HCT116 (cell line): ENCODE results near the gene VTI1B. TPM values are rescaled to one million over a fixed set of nuclear protein-coding genes. Genes with fewer than 3 reads are reported as not detected.
A peak's percentile ranks its signal among the peaks of the same experiment; 100 is the strongest.

Source experiments
- ATAC-seq: fragments of 200-7000 bp; cut with Tn5 transposase; 2 replicates; pipeline ENCODE4 v1.9.1; 2020; ENCODE audit warnings: mild to moderate bottlenecking, moderate library complexity
- BruUV-seq: library from RNA; stranded (reverse); fragments of 400-500 nt; replicated peaks from 2 replicates; lab custom pipeline; 2021; lab: Mats Ljungman, UMichigan
- CTCF ChIA-PET: fragments of 300-600 bp; sonication (Branson Sonifier 250); formaldehyde crosslinking; loops from one replicate; lab custom pipeline; 2021; ENCODE audit warnings: antibody characterized with exemption; lab: Charles Lee
- POLR2A ChIA-PET: fragments of 300-600, 350-600 bp; sonication (Branson Sonifier 250); formaldehyde crosslinking; loops from one replicate; lab custom pipeline; 2021; ENCODE audit warnings: antibody characterized with exemption; lab: Charles Lee
- RAD21 ChIA-PET, 2 experiments: fragments of 300-600 bp; sonication (Branson Sonifier 250); formaldehyde crosslinking; loops; one replicate each; lab custom pipeline; 2023; ENCODE audit warnings: low total read pairs in 2 of 2; ENCODE audit not compliant: uncharacterized antibody in 2 of 2, unreplicated experiment in 2 of 2, low non-redundant PET in 1 of 2; lab: Charles Lee
- DNase-seq: peaks from one replicate; pipeline ENCODE4 v3.0.0-alpha.2; 2010; ENCODE audit warnings: low read depth, low spot score
- H2AFZ ChIP-seq: fragments of 200-600 bp; shearing (Covaris generic), sonication (generic); 2 replicates; pipeline ENCODE4 v1.6.1; 2017; ENCODE audit warnings: low read depth, mixed run types, mixed read lengths, antibody characterized with exemption, low read length; ENCODE audit not compliant: poor library complexity, severe bottlenecking
- H3K27ac ChIP-seq: 2 replicates; pipeline ENCODE4 v1.5.1; 2012; ENCODE audit warnings: low read depth, low read length
- H3K27me3 ChIP-seq: fragments of 200-600 bp; sonication (generic); 2 replicates; pipeline ENCODE4 v1.6.1; 2016; ENCODE audit warnings: mixed run types, low read length, mixed read lengths; ENCODE audit not compliant: insufficient read depth
- H3K36me3 ChIP-seq, 2 experiments: fragments of 200-500 bp in 1 of 2; fragments of 200-600 bp in 1 of 2; sonication (Bioruptor generic) in 1 of 2; sonication (generic) in 1 of 2; 2 replicates each; pipeline versions ENCODE4 v1.5.1 to v1.6.1; 2014 to 2016; ENCODE audit warnings: low read length in 2 of 2, inconsistent platforms in 1 of 2, mixed read lengths in 1 of 2, mixed run types in 1 of 2; ENCODE audit not compliant: insufficient read depth in 2 of 2, control insufficient read depth in 1 of 2
- H3K4me1 ChIP-seq, 2 experiments: fragments of 200-600 bp in 1 of 2; sonication (generic) in 1 of 2; 2 replicates each; pipeline versions ENCODE4 v1.5.1 to v1.6.1; 2012 to 2017; ENCODE audit warnings: low read length in 2 of 2, inconsistent platforms in 1 of 2, mild to moderate bottlenecking in 1 of 2, mixed read lengths in 1 of 2, mixed run types in 1 of 2, moderate library complexity in 1 of 2; ENCODE audit not compliant: insufficient read depth in 2 of 2, control insufficient read depth in 1 of 2
- H3K4me2 ChIP-seq: fragments of 200-600 bp; sonication (generic); 2 replicates; pipeline ENCODE4 v1.6.1; 2017; ENCODE audit warnings: mixed run types, low read length, mixed read lengths
- H3K4me3 ChIP-seq, 2 experiments: fragments of 200-600 bp in 1 of 2; sonication (generic) in 1 of 2; replicated peaks in 1 of 2; 2 replicates each; pipeline ENCODE4 v1.5.1; 2011 to 2016; ENCODE audit warnings: low read length in 2 of 2, control low read depth in 1 of 2, low read depth in 1 of 2, mild to moderate bottlenecking in 1 of 2, mixed read lengths in 1 of 2, mixed run types in 1 of 2
- H3K79me2 ChIP-seq: fragments of 200-600 bp; sonication (generic); 2 replicates; pipeline ENCODE4 v1.6.1; 2017; ENCODE audit warnings: mild to moderate bottlenecking, mixed run types, low read length, moderate library complexity, mixed read lengths; ENCODE audit not compliant: insufficient read depth
- H3K9ac ChIP-seq: fragments of 200-600 bp; sonication (generic); 2 replicates; pipeline ENCODE4 v1.6.1; 2016; ENCODE audit warnings: low read length, mixed read lengths
- H3K9me2 ChIP-seq: fragments of 200-600 bp; sonication (generic), shearing (Covaris generic); 2 replicates; pipeline ENCODE4 v1.6.1; 2017; ENCODE audit warnings: mixed run types, mild to moderate bottlenecking, moderate library complexity; ENCODE audit not compliant: insufficient read depth
- H3K9me3 ChIP-seq, 2 experiments: fragments of 200-500 bp in 1 of 2; fragments of 200-600 bp in 1 of 2; sonication (Bioruptor generic) in 1 of 2; sonication (generic) in 1 of 2; 2 replicates each; pipeline ENCODE4 v1.6.1; 2014 to 2017; ENCODE audit warnings: low read length in 2 of 2, mixed read lengths in 2 of 2, inconsistent platforms in 1 of 2, low read depth in 1 of 2, mild to moderate bottlenecking in 1 of 2, mixed run types in 1 of 2, moderate library complexity in 1 of 2; ENCODE audit not compliant: control insufficient read depth in 1 of 2, insufficient read depth in 1 of 2
- H4K20me1 ChIP-seq: fragments of 200-600 bp; sonication (generic), shearing (Covaris generic); 2 replicates; pipeline ENCODE4 v1.6.1; 2017; ENCODE audit warnings: mixed run types, mild to moderate bottlenecking, moderate library complexity; ENCODE audit not compliant: insufficient read depth
- CTCF ChIP-seq, 3 experiments: fragments of 200-600 bp in 1 of 3; sonication (generic) in 1 of 3; IDR thresholded peaks in 2 of 3; conservative IDR thresholded peaks in 1 of 3; 2 replicates each; pipeline ENCODE4 v1.5.1; 2012 to 2017; ENCODE audit warnings: low read depth in 2 of 3, low read length in 2 of 3, antibody characterized with exemption in 1 of 3, borderline replicate concordance in 1 of 3, control low read depth in 1 of 3, mild to moderate bottlenecking in 1 of 3, mixed read lengths in 1 of 3, mixed run types in 1 of 3, moderate library complexity in 1 of 3; ENCODE audit not compliant: insufficient read depth in 1 of 3
- POLR2A ChIP-seq: IDR thresholded peaks from 2 replicates; pipeline ENCODE4 v1.7.0; 2011; ENCODE audit warnings: borderline replicate concordance; ENCODE audit not compliant: insufficient read depth, insufficient read length; ENCODE audit errors: extremely low read depth
- RAD21 ChIP-seq: IDR thresholded peaks from 2 replicates; pipeline ENCODE4 v1.6.1; 2012; ENCODE audit warnings: low read depth, mild to moderate bottlenecking
- intact Hi-C: fragments of 100-400 bp; cut with micrococcal nuclease; formaldehyde crosslinking; loops from 2 replicates; pipeline ENCODE4 v1.10.0; 2022
- total RNA-seq: library from RNA; stranded (reverse); gene quantifications from one replicate; pipeline ENCODE4 v1.2.1, GENCODE V29; 2021; ENCODE audit not compliant: unreplicated experiment

VTI1B gene
- total RNA-seq, 1 experiment from 2014 or later, result 86.3 TPM

DNA sequence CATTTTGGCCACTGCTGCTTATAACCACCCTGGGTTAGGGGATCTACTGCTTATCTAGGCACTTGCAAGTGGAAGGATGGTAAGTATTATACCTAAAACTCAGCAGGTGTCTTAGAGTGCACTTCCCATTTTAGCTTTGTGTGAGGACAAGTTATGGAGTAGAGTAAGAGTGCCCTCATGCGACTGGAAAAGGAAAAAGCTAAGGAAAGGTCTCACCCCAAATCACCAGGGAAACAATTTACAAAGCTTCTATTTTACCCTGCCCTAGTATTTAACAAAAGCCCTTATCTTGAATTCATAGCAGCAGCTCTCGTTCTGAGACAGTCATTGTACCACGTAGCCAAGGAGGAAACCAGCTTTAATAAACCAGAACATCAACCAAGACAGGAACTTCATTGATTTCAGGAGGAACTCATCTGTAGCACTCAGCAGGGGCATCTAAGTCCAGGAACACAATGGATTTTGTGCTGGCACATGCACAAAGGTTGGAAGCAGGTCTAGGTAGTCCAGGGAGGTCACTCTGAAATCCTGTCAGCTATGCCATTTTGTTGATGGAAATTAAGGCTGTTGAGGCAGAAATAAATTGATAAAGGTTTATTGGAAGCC lies 30.2 kb upstream of the VTI1B start:
- Histone ChIP-seq H3K27me3 (no peaks in the 10 kb centered on the region), H3K36me3 (no peaks in the 10 kb centered on the region), H3K9me2 (no peaks in the 10 kb centered on the region), H3K4me2 (peak overlapping the region; percentile 15; the same call in 1 of the 2 replicates), H2AFZ (peak overlapping the region; percentile 91), H4K20me1 (no peaks in the 10 kb centered on the region), H3K9me3 (peaks cover 0 to under 1% of the 10 kb centered on the region in 2 experiments; a peak in 2 of 4 replicates), H3K27ac (no peak overlapping the region), H3K79me2 (no peaks in the 10 kb centered on the region), H3K9ac (no peak overlapping the region), H3K4me3 (no peak overlapping the region), H3K4me1 (peaks cover 16 to 32% of the 10 kb centered on the region in 2 experiments)
- ATAC-seq, result peak; percentile 87
- TF ChIP-seq POLR2A (no peak), RAD21 (peak; percentile 90), CTCF (IDR thresholded peaks at IDR 0.05 in 2 of 3, conservative IDR thresholded peaks at IDR 0.05 in 1 of 3; ENCODE audit: borderline replicate concordance in 1 of 3, insufficient read depth in 1 of 3, low read depth in 2 of 3, low read length in 2 of 3) (peak; percentile 71 to 84 (median 83))
- DNase-seq, result peak; percentile 72
- BruUV-seq, result no TSS peak
- POLR2A ChIA-PET, result interaction anchor here (0.9 to 1.6 kb wide), 7 partner anchors 9 to 277 kb away, joined by 3 to 12 read pairs (median 4); partner anchors contain the start of genes PIGH and RDH11
- CTCF ChIA-PET, result interaction anchor here (0.6 to 5.3 kb wide), 47 partner anchors 9 to 1345 kb away, joined by 3 to 117 read pairs (median 5); partner anchors contain the start of genes ARG2, ATP6V1D, EIF2S1 and PIGH
- intact Hi-C loops, result loop anchor here (1.0 to 10.0 kb wide), 9 partner anchors 37 to 1340 kb away; partner anchors contain the start of genes ARG2 and PIGH
- RAD21 ChIA-PET, result interaction anchor here (0.8 to 2.3 kb wide), 20 partner anchors 9 to 345 kb away, joined by 3 to 20 read pairs (median 6); partner anchors contain the start of genes RDH11 (in 2 of the 2), ATP6V1D (in 1 of the 2), EIF2S1 (in 1 of the 2) and PIGH (in 1 of the 2)
